Kidney epithelial cell (primary cell): Measurements from ENCODE around the gene BICDL1. TPM values are rescaled to one million over a fixed set of nuclear protein-coding genes. Genes with fewer than 3 reads are reported as not detected.

Experiments
- DNase-seq: peaks from one replicate; pipeline ENCODE4 v3.0.0-alpha.2; 2010; ENCODE audit warnings: low read depth
- H3K27me3 ChIP-seq: 2 replicates; pipeline ENCODE4 v1.6.0; 2011; ENCODE audit warnings: low read length; ENCODE audit not compliant: control insufficient read depth, insufficient read depth
- H3K36me3 ChIP-seq: 2 replicates; pipeline ENCODE4 v1.5.1; 2011; ENCODE audit warnings: low read length; ENCODE audit not compliant: control insufficient read depth, insufficient read depth
- H3K4me3 ChIP-seq: 2 replicates; pipeline ENCODE4 v1.5.1; 2011; ENCODE audit warnings: low read depth, mild to moderate bottlenecking, control low read depth, low read length
- total RNA-seq: library from RNA; depleted of rRNA; stranded (reverse); fragments of >200 nt; gene quantifications from 2 replicates; pipeline ENCODE4 v1.2.3, GENCODE V29; 2015
- TF ChIP-seq, protein P1 (sequence below): IDR thresholded peaks from 2 replicates; pipeline ENCODE4 v1.5.1; 2011; ENCODE audit warnings: mild to moderate bottlenecking, moderate library complexity, low read length, control low read depth, inconsistent platforms; ENCODE audit not compliant: insufficient read depth, poor library complexity, severe bottlenecking

BICDL1 gene
- total RNA-seq, 1 donor from 2014 or later, result 9.2 TPM

DNA sequence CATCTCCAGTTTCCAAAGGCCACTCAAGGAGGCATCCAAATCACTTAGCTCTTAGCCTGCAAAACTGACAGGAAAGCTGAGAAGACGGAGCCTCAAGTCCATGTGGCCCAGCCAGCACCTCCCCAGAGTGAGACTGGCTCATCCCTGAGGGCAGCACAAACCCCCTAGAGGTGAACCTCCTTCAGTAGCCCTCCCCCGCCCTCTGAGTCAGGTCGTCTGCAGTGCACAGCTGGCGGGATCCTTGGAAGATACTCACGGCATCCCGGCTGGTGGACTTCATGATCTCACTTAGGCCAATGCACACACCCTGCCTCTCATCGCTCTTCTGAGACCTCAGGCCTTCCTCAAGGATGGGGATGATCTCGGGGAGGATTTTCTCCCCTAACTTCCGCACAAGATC lies 151.6 kb downstream of the BICDL1 start:
- TF ChIP-seq, protein P1, sequence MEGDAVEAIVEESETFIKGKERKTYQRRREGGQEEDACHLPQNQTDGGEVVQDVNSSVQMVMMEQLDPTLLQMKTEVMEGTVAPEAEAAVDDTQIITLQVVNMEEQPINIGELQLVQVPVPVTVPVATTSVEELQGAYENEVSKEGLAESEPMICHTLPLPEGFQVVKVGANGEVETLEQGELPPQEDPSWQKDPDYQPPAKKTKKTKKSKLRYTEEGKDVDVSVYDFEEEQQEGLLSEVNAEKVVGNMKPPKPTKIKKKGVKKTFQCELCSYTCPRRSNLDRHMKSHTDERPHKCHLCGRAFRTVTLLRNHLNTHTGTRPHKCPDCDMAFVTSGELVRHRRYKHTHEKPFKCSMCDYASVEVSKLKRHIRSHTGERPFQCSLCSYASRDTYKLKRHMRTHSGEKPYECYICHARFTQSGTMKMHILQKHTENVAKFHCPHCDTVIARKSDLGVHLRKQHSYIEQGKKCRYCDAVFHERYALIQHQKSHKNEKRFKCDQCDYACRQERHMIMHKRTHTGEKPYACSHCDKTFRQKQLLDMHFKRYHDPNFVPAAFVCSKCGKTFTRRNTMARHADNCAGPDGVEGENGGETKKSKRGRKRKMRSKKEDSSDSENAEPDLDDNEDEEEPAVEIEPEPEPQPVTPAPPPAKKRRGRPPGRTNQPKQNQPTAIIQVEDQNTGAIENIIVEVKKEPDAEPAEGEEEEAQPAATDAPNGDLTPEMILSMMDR, result no peak
- Histone ChIP-seq H3K36me3 (peaks cover 9% of the 10 kb centered on the region), H3K27me3 (no peaks in the 10 kb centered on the region), H3K4me3 (no peak overlapping the region)
- DNase-seq, result no peak

- no peak overlapping the region for H3K4me3 ChIP-seq
- TF ChIP-seq, protein P1, result no peak
Measured at GRCh38 chr12:120141336-120141735, 152.3 kb downstream of the BICDL1 start.

DNA sequence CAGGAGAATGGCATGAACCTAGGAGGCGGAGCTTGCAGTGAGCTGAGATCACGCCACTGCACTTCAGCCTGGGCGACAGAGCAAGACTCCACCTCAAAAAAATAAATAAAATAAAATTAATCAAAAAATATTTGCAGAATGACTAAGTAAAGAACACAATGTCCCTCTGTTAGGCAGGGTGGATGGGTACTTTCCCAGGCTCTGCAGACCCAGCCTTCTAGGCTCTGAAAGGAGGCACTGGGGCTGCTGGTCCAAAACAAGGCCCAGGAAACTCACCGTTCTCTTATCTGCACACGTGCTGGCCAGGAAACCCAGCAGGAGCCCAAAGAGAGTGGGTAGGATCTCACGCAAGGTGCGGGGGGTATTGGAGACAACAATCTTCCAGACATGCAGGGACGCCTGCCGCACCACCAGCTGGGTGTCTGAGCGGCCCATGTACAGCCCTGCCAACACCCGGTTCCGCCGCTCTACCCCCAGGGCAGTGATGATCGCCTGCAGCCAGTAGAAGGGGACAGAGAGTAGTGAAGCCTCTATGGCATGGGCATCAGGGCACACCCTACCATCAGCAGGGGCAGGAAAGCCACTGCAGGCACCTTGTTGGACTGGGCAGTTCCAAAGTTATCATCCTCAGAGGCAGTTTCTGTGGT lies 153.3 kb downstream of the BICDL1 start:
- Histone ChIP-seq H3K36me3 (peaks cover 9% of the 10 kb centered on the region), H3K4me3 (no peak overlapping the region), H3K27me3 (no peaks in the 10 kb centered on the region)
- DNase-seq, result no peak
- TF ChIP-seq, protein P1, result no peak

More at GRCh38 chr12:120141336-120141735, 152.3 kb downstream of the BICDL1 start:
- Histone ChIP-seq H3K27me3 (no peaks in the 10 kb centered on the region), H3K36me3 (peaks cover 9% of the 10 kb centered on the region)
- DNase-seq, result no peak

Other genes with a start within 250 kb of the BICDL1 start
- 4.3 and 4.5 TPM in 2 replicates for gene CIT, start 111.9 kb upstream of the BICDL1 start, total RNA-seq
- gene RAB35, start 127.5 kb downstream of the BICDL1 start, total RNA-seq, result 29.3 and 32.8 TPM in 2 replicates
- gene GCN1, start 205.5 kb downstream of the BICDL1 start, total RNA-seq, result 78.4 and 84.8 TPM in 2 replicates
- gene RPLP0, start 211.9 kb downstream of the BICDL1 start, total RNA-seq, result 4,934 and 7,044 TPM in 2 replicates